Mesothelial cell of epicardium (in vitro differentiated cells): ENCODE data around the gene RASGEF1C. TPM values are rescaled to one million over a fixed set of nuclear protein-coding genes. Genes with fewer than 3 reads are reported as not detected.

Source experiments
- DNase-seq, 2 experiments: peaks; one replicate each; pipeline ENCODE4 v3.0.0; 2021; ENCODE audit warnings: low spot score in 2 of 2; ENCODE audit not compliant: unreplicated experiment in 2 of 2
- H3K27ac Mint-ChIP-seq: 2 replicates; pipeline ENCODE4 v1.8.0; 2021; ENCODE audit warnings: mixed read lengths
- H3K27me3 Mint-ChIP-seq: 2 replicates; pipeline ENCODE4 v1.8.0; 2021; ENCODE audit warnings: low read depth, mixed read lengths
- H3K36me3 Mint-ChIP-seq: 2 replicates; pipeline ENCODE4 v1.8.0; 2021; ENCODE audit warnings: mixed read lengths
- H3K4me1 Mint-ChIP-seq: 2 replicates; pipeline ENCODE4 v1.8.0; 2021; ENCODE audit warnings: mixed read lengths
- H3K4me3 Mint-ChIP-seq: 2 replicates; pipeline ENCODE4 v1.8.0; 2021; ENCODE audit warnings: mild to moderate bottlenecking, moderate library complexity, mixed read lengths
- H3K9me3 Mint-ChIP-seq: 2 replicates; pipeline ENCODE4 v1.8.0; 2021; ENCODE audit warnings: mixed read lengths
- CTCF ChIP-seq: fragments of 200-600 bp; sonication (generic); IDR thresholded peaks from one replicate; pipeline ENCODE4 v1.5.0; 2021; ENCODE audit warnings: antibody characterized with exemption; ENCODE audit not compliant: unreplicated experiment
- total RNA-seq: library from RNA; stranded (reverse); gene quantifications from 3 replicates; pipeline ENCODE4 v1.2.1, GENCODE V29; 2021

The RASGEF1C gene
- total RNA-seq, 1 donor from 2014 or later: 0.42 TPM

- no peak for DNase-seq
- TF ChIP-seq CTCF: no peak
Observed at GRCh38 chr5:180098991-180099732, 109.8 kb downstream of the RASGEF1C start.

GRCh38 chr5:180098526-180098925 is 110.5 kb downstream of the RASGEF1C start:
- no peak for TF ChIP-seq CTCF
- no peaks in the 10 kb centered on the region for H3K9me3 Mint-ChIP-seq
- no peak overlapping the region for H3K4me3 Mint-ChIP-seq
- peaks cover 14% of the 10 kb centered on the region for H3K27me3 Mint-ChIP-seq
- no peaks in the 10 kb centered on the region for H3K36me3 Mint-ChIP-seq
- H3K27ac Mint-ChIP-seq: no peak overlapping the region
- no peak for DNase-seq
- H3K4me1 Mint-ChIP-seq: peaks cover 11% of the 10 kb centered on the region

More at GRCh38 chr5:180098991-180099732, 109.8 kb downstream of the RASGEF1C start:
- Mint-ChIP-seq H3K4me1 (peaks cover 8% of the 10 kb centered on the region), H3K4me3 (no peak overlapping the region), H3K36me3 (no peaks in the 10 kb centered on the region), H3K9me3 (no peaks in the 10 kb centered on the region), H3K27ac (no peak overlapping the region), H3K27me3 (peaks cover 14% of the 10 kb centered on the region)

- no peak for TF ChIP-seq CTCF
- no peak for DNase-seq
- H3K4me3 Mint-ChIP-seq: no peak overlapping the region
- no peaks in the 10 kb centered on the region for H3K36me3 Mint-ChIP-seq
- peaks cover 9% of the 10 kb centered on the region for H3K27me3 Mint-ChIP-seq
- no peak overlapping the region for H3K27ac Mint-ChIP-seq
- no peaks in the 10 kb centered on the region for H3K9me3 Mint-ChIP-seq
- H3K4me1 Mint-ChIP-seq: peaks cover 11% of the 10 kb centered on the region
Observed at GRCh38 chr5:180097926-180098325, 111.1 kb downstream of the RASGEF1C start.

GRCh38 chr5:180097163-180097894 is 111.7 kb downstream of the RASGEF1C start:
- no peak for DNase-seq
- no peak overlapping the region for H3K27ac Mint-ChIP-seq

GRCh38 chr5:180096616-180097015 is 112.4 kb downstream of the RASGEF1C start:
- H3K27me3 Mint-ChIP-seq: peaks cover 3% of the 10 kb centered on the region
- peaks cover 11% of the 10 kb centered on the region for H3K4me1 Mint-ChIP-seq
- H3K9me3 Mint-ChIP-seq: no peaks in the 10 kb centered on the region
- no peak for TF ChIP-seq CTCF
- H3K4me3 Mint-ChIP-seq: no peak overlapping the region
- H3K36me3 Mint-ChIP-seq: no peaks in the 10 kb centered on the region
- H3K27ac Mint-ChIP-seq: no peak overlapping the region
- no peak for DNase-seq

More at GRCh38 chr5:180097163-180097894, 111.7 kb downstream of the RASGEF1C start:
- peaks cover 11% of the 10 kb centered on the region for H3K4me1 Mint-ChIP-seq
- H3K9me3 Mint-ChIP-seq: no peaks in the 10 kb centered on the region
- H3K36me3 Mint-ChIP-seq: no peaks in the 10 kb centered on the region
- no peak overlapping the region for H3K4me3 Mint-ChIP-seq
- H3K27me3 Mint-ChIP-seq: peaks cover 3% of the 10 kb centered on the region
- TF ChIP-seq CTCF: no peak
